M059J (cell line): ENCODE measurements around the gene MRNIP. TPM values are rescaled to one million over a fixed set of nuclear protein-coding genes. Genes with fewer than 3 reads are reported as not detected.

Source experiments
- DNase-seq: peaks from one replicate; pipeline ENCODE4 v3.0.0-alpha.2; 2012; ENCODE audit warnings: low read depth
- total RNA-seq: library from RNA; depleted of rRNA; stranded (reverse); fragments of >200 nt; shearing (Covaris generic); gene quantifications from 2 replicates; pipeline ENCODE4 v1.2.3, GENCODE V29; 2014

MRNIP gene
- total RNA-seq, 1 experiment from 2014 or later = 11.3 TPM

GRCh38 chr5:179821298-179822058 is 37.1 kb downstream of the MRNIP start:
- DNase-seq = peak; percentile 89

- DNase-seq = peak; percentile 65
These were observed 37.9 kb downstream of the MRNIP start, which contains the start of gene SQSTM1 for GRCh38 chr5:179820483-179821297. Gene SQSTM1, plus strand, starts transcription at chr5:179820905. Its CDS starts 32 bp downstream, at chr5:179820937.

GRCh38 chr5:179820127-179820482 is 38.5 kb downstream of the MRNIP start:
- no peak for DNase-seq

- DNase-seq = peak; percentile 91
These were observed 39.1 kb downstream of the MRNIP start for GRCh38 chr5:179819296-179820126.

GRCh38 chr5:179818746-179819295 is 39.8 kb downstream of the MRNIP start:
- peak; percentile 93 for DNase-seq

- no peak for DNase-seq
These were observed 40.5 kb downstream of the MRNIP start for GRCh38 chr5:179817890-179818745.

- no peak for DNase-seq
These were observed 41.2 kb downstream of the MRNIP start for GRCh38 chr5:179817470-179817840.

GRCh38 chr5:179816796-179817469 is 41.7 kb downstream of the MRNIP start:
- no peak for DNase-seq

- no peak for DNase-seq
These were observed 42.2 kb downstream of the MRNIP start for GRCh38 chr5:179816401-179816795.

- no peak for DNase-seq
These were observed 42.9 kb downstream of the MRNIP start for GRCh38 chr5:179815491-179816249.

GRCh38 chr5:179814090-179814489 is 44.5 kb downstream of the MRNIP start:
- DNase-seq = no peak

- no peak for DNase-seq
These were observed 45.5 kb downstream of the MRNIP start for GRCh38 chr5:179812997-179813607.

- no peak for DNase-seq
These were observed 46.3 kb downstream of the MRNIP start for GRCh38 chr5:179812135-179812825.

- DNase-seq = peak; percentile 76
These were observed 52.2 kb downstream of the MRNIP start, which contains the start of gene MGAT4B for GRCh38 chr5:179806250-179807048. Gene MGAT4B, minus strand, starts transcription at chr5:179806866. Its CDS starts 283 bp downstream, at chr5:179806583.

GRCh38 chr5:179805529-179806249 is 52.9 kb downstream of the MRNIP start:
- peak; percentile 52 for DNase-seq

GRCh38 chr5:179805070-179805528 is 53.5 kb downstream of the MRNIP start:
- DNase-seq = no peak

- DNase-seq = no peak
These were observed 54.1 kb downstream of the MRNIP start for GRCh38 chr5:179804555-179804947.
